WI38 (cell line): ENCODE results near the gene ASCC1.

Experiments
- H3K4me3 ChIP-seq: 2 replicates; pipeline ENCODE4 v1.5.1; 2011; ENCODE audit warnings: low read depth, mild to moderate bottlenecking, control low read depth, low read length
- TF ChIP-seq, protein P1 (sequence below): IDR thresholded peaks from 2 replicates; pipeline ENCODE4 v1.5.1; 2012; ENCODE audit warnings: low read depth, mild to moderate bottlenecking, control low read depth, low read length

The ASCC1 gene

DNA sequence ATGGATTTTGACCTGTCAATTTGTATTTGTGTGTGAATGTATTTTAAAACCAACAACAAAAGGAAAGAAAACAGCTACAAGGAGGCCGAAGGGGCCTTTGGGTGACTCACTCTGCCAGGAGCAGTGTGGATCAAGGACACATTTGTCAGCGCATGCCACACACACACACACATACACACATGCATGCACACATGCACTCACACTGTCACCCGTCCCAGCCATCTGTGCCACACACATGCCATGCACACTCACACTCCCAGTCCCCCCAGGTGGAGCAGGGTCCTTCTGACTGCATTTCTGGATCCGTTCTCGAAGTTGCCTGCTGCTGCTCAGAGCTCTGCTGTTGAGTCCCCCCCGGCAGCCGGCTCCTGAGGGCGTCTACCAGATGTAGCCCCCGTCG, 153.7 kb downstream of the ASCC1 start:
- TF ChIP-seq, protein P1, sequence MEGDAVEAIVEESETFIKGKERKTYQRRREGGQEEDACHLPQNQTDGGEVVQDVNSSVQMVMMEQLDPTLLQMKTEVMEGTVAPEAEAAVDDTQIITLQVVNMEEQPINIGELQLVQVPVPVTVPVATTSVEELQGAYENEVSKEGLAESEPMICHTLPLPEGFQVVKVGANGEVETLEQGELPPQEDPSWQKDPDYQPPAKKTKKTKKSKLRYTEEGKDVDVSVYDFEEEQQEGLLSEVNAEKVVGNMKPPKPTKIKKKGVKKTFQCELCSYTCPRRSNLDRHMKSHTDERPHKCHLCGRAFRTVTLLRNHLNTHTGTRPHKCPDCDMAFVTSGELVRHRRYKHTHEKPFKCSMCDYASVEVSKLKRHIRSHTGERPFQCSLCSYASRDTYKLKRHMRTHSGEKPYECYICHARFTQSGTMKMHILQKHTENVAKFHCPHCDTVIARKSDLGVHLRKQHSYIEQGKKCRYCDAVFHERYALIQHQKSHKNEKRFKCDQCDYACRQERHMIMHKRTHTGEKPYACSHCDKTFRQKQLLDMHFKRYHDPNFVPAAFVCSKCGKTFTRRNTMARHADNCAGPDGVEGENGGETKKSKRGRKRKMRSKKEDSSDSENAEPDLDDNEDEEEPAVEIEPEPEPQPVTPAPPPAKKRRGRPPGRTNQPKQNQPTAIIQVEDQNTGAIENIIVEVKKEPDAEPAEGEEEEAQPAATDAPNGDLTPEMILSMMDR: no peak
- no peak overlapping the region for H3K4me3 ChIP-seq

DNA sequence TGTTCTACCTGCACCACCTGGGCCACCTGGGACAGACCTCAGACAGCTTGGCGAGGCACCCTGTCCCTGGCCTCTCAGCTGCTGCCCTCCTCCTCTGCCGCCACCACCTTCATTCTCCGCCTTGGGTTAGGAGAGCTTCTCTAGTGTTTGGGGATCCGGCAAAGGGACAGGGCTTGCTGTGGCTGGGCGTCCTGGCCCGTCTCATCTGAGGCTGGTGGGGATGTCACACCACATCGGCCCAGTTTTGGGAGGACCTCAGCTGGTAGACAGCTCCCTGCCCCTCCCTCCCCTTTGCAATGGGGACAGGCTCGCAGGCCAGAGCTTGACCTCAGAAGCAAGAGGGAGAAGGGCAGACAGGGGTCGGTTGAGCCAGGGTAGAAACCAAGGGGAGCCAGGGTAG, 154.1 kb downstream of the ASCC1 start:
- H3K4me3 ChIP-seq: no peak overlapping the region
- TF ChIP-seq, protein P1: no peak

DNA sequence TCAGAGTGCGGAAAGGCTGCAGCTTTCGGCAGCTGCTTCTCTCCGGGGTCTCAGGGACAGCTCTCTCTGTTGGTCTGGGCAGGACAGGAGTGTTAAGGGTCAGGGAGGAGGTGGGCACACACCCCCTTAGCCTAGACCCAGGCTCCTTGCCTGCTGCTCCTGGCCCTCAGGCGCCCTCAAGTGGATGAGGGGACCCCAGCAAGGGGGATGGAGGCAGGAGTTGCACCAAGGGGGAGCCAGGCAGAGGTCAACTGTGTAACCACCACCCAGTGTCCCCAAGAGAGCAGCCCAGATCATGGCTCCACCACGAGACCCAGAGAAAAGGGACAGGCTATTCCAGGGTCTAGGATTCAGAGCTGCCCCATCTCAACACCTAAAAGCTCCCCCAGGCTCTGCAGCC, 154.6 kb downstream of the ASCC1 start:
- TF ChIP-seq, protein P1: no peak
- H3K4me3 ChIP-seq: no peak overlapping the region

DNA sequence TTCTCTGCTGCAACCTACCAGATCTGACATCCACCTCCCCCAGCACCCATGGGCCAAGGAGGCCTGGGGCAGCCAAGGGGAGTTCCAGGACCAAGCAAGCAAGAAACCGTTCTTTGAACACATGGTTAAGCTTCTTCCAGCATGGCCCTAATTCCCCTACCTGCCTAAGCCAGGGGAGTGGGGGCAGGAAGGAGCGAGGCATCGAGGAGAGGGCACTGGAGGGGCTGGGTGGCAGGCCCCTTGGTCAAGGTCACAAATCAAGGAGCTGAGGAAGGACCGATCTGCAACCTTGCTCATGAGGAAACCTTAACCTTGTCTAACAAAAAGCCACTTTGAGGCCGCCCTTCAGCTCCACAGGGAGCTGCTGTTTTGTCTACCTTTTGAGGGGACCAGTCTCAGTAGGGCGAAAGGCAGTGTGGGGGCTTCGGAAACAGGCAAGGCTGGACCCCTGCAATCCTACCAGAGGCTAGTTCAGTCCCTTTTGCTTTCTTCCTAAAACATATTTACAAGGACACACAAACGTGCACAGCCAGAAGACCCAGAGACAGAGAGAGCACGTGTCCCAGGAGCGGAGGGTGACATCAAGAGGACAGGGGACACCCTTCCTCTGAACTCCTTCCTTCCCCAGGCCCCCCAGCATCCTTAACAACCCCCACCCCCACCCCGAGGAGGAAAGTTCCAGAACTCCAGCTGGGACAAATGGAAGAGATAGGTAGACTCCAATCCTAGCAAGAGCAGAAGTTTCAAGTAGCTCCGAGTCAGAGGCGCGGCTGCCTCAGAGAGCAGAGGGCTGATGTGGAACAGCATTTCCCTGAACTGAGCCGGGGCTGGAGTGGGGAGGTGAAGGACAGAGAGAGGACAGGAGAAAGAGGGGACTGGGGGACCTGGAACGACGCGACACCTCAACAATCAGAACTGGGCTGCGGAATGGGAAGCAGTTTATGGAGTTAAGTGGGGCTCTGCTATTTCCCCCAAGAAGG, 155.9 kb downstream of the ASCC1 start:
- TF ChIP-seq, protein P1: no peak

DNA sequence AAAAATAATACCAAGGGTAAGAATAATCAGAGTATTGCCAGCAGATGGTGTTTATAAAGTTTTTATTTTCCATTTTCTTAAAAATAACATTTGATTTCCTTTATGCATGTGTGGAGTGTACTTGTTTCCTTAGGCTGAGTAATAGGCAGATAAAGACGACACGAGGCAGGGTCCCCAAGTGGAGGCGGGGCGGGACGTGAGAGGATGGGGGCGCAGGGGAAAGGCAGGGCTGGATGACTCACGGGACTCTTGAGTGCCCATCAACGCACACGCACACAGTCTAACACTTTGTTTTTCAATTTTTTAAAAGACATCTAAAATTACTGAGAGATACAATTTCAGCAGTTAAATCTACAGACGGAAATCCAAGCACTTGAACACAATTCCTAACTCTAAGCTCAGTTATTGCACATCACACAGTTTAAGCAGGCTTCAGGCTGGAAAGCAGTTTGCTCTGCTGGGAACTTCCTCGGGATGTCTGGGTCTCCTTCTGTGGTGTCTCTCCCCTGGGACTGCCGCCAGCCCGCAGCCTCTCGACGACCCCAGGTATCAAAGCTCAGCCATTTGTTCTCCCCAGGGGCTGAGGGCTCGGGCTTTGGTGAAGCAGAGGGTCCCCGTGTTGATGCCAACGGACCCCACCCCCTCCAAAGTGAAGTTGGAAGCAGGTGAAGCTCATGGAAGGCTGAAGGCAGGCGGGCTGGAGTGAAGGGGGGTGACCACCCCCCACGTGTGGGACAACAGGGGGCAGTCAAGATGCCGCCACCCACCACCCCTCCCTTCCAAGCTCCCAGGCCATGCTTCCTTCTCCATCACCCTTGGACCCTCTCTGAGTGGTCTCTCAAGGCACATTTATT, 156.9 kb downstream of the ASCC1 start:
- TF ChIP-seq, protein P1: no peak
- no peak overlapping the region for H3K4me3 ChIP-seq

More for the DNA sequence above, 155.9 kb downstream of the ASCC1 start:
- no peak overlapping the region for H3K4me3 ChIP-seq

DNA sequence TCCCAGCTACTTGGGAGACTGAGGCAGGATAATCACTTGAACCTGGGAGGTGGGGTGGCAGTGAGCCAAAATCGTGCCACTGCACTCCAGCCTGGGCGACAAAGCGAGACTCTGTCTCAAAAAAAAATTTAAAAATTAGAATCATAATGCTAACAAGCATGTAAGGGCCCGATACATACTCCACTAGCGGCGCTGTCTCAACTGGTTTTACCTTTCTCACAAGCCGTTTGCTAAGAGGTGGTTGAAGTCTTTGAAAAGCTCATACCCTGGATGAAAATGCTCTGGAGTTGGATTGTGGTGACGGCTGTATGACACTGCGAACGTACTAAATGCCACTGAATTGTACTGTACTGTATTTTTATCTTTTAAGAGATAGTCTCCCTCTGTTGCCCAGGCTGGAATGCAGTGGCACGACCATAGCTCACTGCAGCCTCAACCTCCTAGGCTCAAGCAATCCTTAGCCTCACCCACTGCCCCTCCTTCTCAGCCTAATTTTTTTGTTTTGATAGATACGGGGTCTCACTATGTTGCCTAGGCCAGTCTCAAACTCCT, 157.7 kb downstream of the ASCC1 start:
- no peak overlapping the region for H3K4me3 ChIP-seq
- TF ChIP-seq, protein P1: no peak
